ENCODE data around the gene PCDHB5.
"Not testable (repeated sequence)": the region's sequence is repeated elsewhere in the genome, so short reads cannot be mapped to it uniquely, and the experiment has no call there.

Gene PCDHB5

GRCh38 chr5:141135030-141135717, at the start of gene PCDHB5:
PCDHB5 (plus strand) TSS chr5:141135206; CDS start chr5:141135435, 229 bp downstream.
- no peak within 1 kb of the TSS for H3K4me3 Mint-ChIP-seq
- peaks cover 35% of the 10 kb centered on the region for H3K9me3 Mint-ChIP-seq
- H3K36me3 Mint-ChIP-seq (ENCODE audit: low read depth) = peaks cover 8% of the 10 kb centered on the region
- H3K27ac Mint-ChIP-seq = no peak within 1 kb of the TSS
- DNase-seq (no peak), ATAC-seq (no peak)
- H3K4me1 Mint-ChIP-seq = no peaks in the 10 kb centered on the region
- peaks cover 19% of the 10 kb centered on the region for H3K27me3 Mint-ChIP-seq

GRCh38 chr5:141094481-141095262, 40.3 kb upstream of the PCDHB5 start, which contains the start of gene PCDHB2:
PCDHB2 (plus strand) TSS chr5:141094615; CDS start chr5:141094791, 176 bp downstream.
- Mint-ChIP-seq H3K27me3 (peaks cover 40% of the 10 kb centered on the region), H3K4me3 (no peak within 1 kb of the TSS)
- no peak for DNase-seq

GRCh38 chr5:141095263-141095641, 39.8 kb upstream of the PCDHB5 start:
- H3K4me3 Mint-ChIP-seq = no peak overlapping the region

More at GRCh38 chr5:141094481-141095262, 40.3 kb upstream of the PCDHB5 start, which contains the start of gene PCDHB2:
- H3K4me1 Mint-ChIP-seq = no peaks in the 10 kb centered on the region
- peaks cover 8% of the 10 kb centered on the region for H3K36me3 Mint-ChIP-seq (ENCODE audit: low read depth)
- no peak for ATAC-seq
- H3K27ac Mint-ChIP-seq = no peak within 1 kb of the TSS
- H3K9me3 Mint-ChIP-seq = peaks cover 39% of the 10 kb centered on the region

GRCh38 chr5:141096181-141096580, 38.8 kb upstream of the PCDHB5 start:
- Mint-ChIP-seq H3K27me3 (peaks cover 47% of the 10 kb centered on the region), H3K9me3 (peaks cover 51% of the 10 kb centered on the region)
- H3K4me3 Mint-ChIP-seq; H3K27ac Mint-ChIP-seq; H3K36me3 Mint-ChIP-seq (ENCODE audit: low read depth); ATAC-seq; H3K4me1 Mint-ChIP-seq; DNase-seq: not testable (repeated sequence)

More at GRCh38 chr5:141095263-141095641, 39.8 kb upstream of the PCDHB5 start:
- H3K9me3 Mint-ChIP-seq = peaks cover 45% of the 10 kb centered on the region
- peaks cover 42% of the 10 kb centered on the region for H3K27me3 Mint-ChIP-seq
- peaks cover 8% of the 10 kb centered on the region for H3K36me3 Mint-ChIP-seq (ENCODE audit: low read depth)
- DNase-seq (no peak), ATAC-seq (no peak)
- H3K4me1 Mint-ChIP-seq = no peaks in the 10 kb centered on the region
- H3K27ac Mint-ChIP-seq = no peak overlapping the region

- DNase-seq, H3K4me3 Mint-ChIP-seq, H3K4me1 Mint-ChIP-seq, ATAC-seq, H3K27ac Mint-ChIP-seq: not testable (repeated sequence)
- peaks cover 51% of the 10 kb centered on the region for H3K27me3 Mint-ChIP-seq
- H3K9me3 Mint-ChIP-seq = peaks cover 53% of the 10 kb centered on the region
- H3K36me3 Mint-ChIP-seq (ENCODE audit: low read depth) = peaks cover 11% of the 10 kb centered on the region
These were observed 38.4 kb upstream of the PCDHB5 start for GRCh38 chr5:141096586-141096985.

GRCh38 chr5:141100243-141100805, 34.7 kb upstream of the PCDHB5 start, which contains the start of gene PCDHB3:
PCDHB3 (plus strand) TSS chr5:141100473; CDS start chr5:141100650, 177 bp downstream.
- peaks cover 10% of the 10 kb centered on the region for H3K36me3 Mint-ChIP-seq (ENCODE audit: low read depth)
- H3K9me3 Mint-ChIP-seq = peaks cover 31% of the 10 kb centered on the region
- peak; percentile 37 for DNase-seq
- H3K27ac Mint-ChIP-seq = no peak within 1 kb of the TSS
- H3K4me1 Mint-ChIP-seq = no peaks in the 10 kb centered on the region
- H3K27me3 Mint-ChIP-seq = peaks cover 38% of the 10 kb centered on the region
- H3K4me3 Mint-ChIP-seq = no peak within 1 kb of the TSS
- no peak for ATAC-seq

- DNase-seq (no peak), ATAC-seq (no peak)
- Mint-ChIP-seq H3K4me1 (no peaks in the 10 kb centered on the region), H3K9me3 (peaks cover 25% of the 10 kb centered on the region), H3K36me3 (ENCODE audit: low read depth) (peaks cover 8% of the 10 kb centered on the region), H3K27me3 (peaks cover 31% of the 10 kb centered on the region), H3K27ac (no peak overlapping the region), H3K4me3 (no peak overlapping the region)
These were observed 33.9 kb upstream of the PCDHB5 start for GRCh38 chr5:141101059-141101458.

- ATAC-seq; DNase-seq; H3K27ac Mint-ChIP-seq; H3K36me3 Mint-ChIP-seq (ENCODE audit: low read depth); H3K4me1 Mint-ChIP-seq; H3K4me3 Mint-ChIP-seq: not testable (repeated sequence)
- peaks cover 25% of the 10 kb centered on the region for H3K9me3 Mint-ChIP-seq
- peaks cover 30% of the 10 kb centered on the region for H3K27me3 Mint-ChIP-seq
These were observed 32.9 kb upstream of the PCDHB5 start for GRCh38 chr5:141102070-141102469.

- DNase-seq; ATAC-seq; H3K36me3 Mint-ChIP-seq (ENCODE audit: low read depth); H3K4me1 Mint-ChIP-seq; H3K4me3 Mint-ChIP-seq; H3K27ac Mint-ChIP-seq: not testable (repeated sequence)
- Mint-ChIP-seq H3K27me3 (peaks cover 26% of the 10 kb centered on the region), H3K9me3 (peaks cover 28% of the 10 kb centered on the region)
These were observed 32.5 kb upstream of the PCDHB5 start for GRCh38 chr5:141102471-141102870.

- Mint-ChIP-seq H3K9me3 (peaks cover 20% of the 10 kb centered on the region), H3K27ac (no peak overlapping the region), H3K4me1 (no peaks in the 10 kb centered on the region), H3K27me3 (peaks cover 19% of the 10 kb centered on the region), H3K4me3 (no peak overlapping the region), H3K36me3 (ENCODE audit: low read depth) (peaks cover 10% of the 10 kb centered on the region)
- DNase-seq (no peak), ATAC-seq (no peak)
These were observed 29.7 kb upstream of the PCDHB5 start for GRCh38 chr5:141105350-141105749.

- DNase-seq (no peak), ATAC-seq (no peak)
- Mint-ChIP-seq H3K27ac (no peak overlapping the region), H3K9me3 (peaks cover 41% of the 10 kb centered on the region), H3K27me3 (peaks cover 18% of the 10 kb centered on the region), H3K36me3 (ENCODE audit: low read depth) (peaks cover 6% of the 10 kb centered on the region), H3K4me3 (no peak overlapping the region), H3K4me1 (no peaks in the 10 kb centered on the region)
These were observed 15.8 kb upstream of the PCDHB5 start for GRCh38 chr5:141119250-141119649.

GRCh38 chr5:141121563-141121962, 13.4 kb upstream of the PCDHB5 start, which contains the start of gene PCDHB4:
PCDHB4 (plus strand) TSS chr5:141121818; CDS start chr5:141121999, 181 bp downstream.
- peaks cover 24% of the 10 kb centered on the region for H3K9me3 Mint-ChIP-seq
- no peaks in the 10 kb centered on the region for H3K4me1 Mint-ChIP-seq
- H3K27me3 Mint-ChIP-seq = peaks cover 20% of the 10 kb centered on the region
- no peak within 1 kb of the TSS for H3K4me3 Mint-ChIP-seq
- H3K27ac Mint-ChIP-seq = no peak within 1 kb of the TSS
- no peak for DNase-seq
- no peak for ATAC-seq
- peaks cover 6% of the 10 kb centered on the region for H3K36me3 Mint-ChIP-seq (ENCODE audit: low read depth)

- Mint-ChIP-seq H3K36me3 (ENCODE audit: low read depth) (peaks cover 6% of the 10 kb centered on the region), H3K27me3 (peaks cover 20% of the 10 kb centered on the region), H3K27ac (no peak overlapping the region), H3K4me1 (no peaks in the 10 kb centered on the region), H3K4me3 (no peak overlapping the region), H3K9me3 (peaks cover 20% of the 10 kb centered on the region)
- ATAC-seq = no peak
- no peak for DNase-seq
These were observed 13.0 kb upstream of the PCDHB5 start for GRCh38 chr5:141121985-141122384.

- ATAC-seq, H3K4me3 Mint-ChIP-seq: not testable (repeated sequence)
These were observed 11.4 kb upstream of the PCDHB5 start for GRCh38 chr5:141123396-141124135.

More at GRCh38 chr5:141123396-141124135, 11.4 kb upstream of the PCDHB5 start:
- Mint-ChIP-seq H3K27me3 (peaks cover 22% of the 10 kb centered on the region), H3K9me3 (peaks cover 15% of the 10 kb centered on the region)
- H3K4me1 Mint-ChIP-seq; H3K27ac Mint-ChIP-seq; DNase-seq; H3K36me3 Mint-ChIP-seq (ENCODE audit: low read depth): not testable (repeated sequence)

Measured in activated naive CD8-positive, alpha-beta T cell treated with anti-CD3 and anti-CD28 coated beads, Interleukin-2, amount 50 U/mL, for 24 hours (primary cell).